Breast epithelium (tissue), 3 donors: ENCODE results near the gene ADAMTSL4.

ENCODE experiments used
- CTCF ChIP-seq, 3 donors: fragments of 450-650 bp; IDR thresholded peaks; one replicate each; pipeline ENCODE4 v1.5.1; 2016 to 2017; ENCODE audit warnings: antibody characterized with exemption in 3 of 3, mild to moderate bottlenecking in 3 of 3, moderate library complexity in 3 of 3
- POLR2A ChIP-seq: fragments of 450-650 bp; IDR thresholded peaks from one replicate; pipeline ENCODE4 v1.6.1; 2016; ENCODE audit warnings: antibody characterized with exemption, mild to moderate bottlenecking, moderate library complexity
- POLR2AphosphoS5 ChIP-seq, 3 donors: sonication (generic); formaldehyde crosslinking; IDR thresholded peaks; one replicate each; pipeline ENCODE4 v1.6.1; 2017; ENCODE audit warnings: antibody characterized with exemption in 3 of 3

- TF ChIP-seq CTCF (IDR thresholded peaks at IDR 0.05) (no peak), POLR2AphosphoS5 (IDR thresholded peaks at IDR 0.05) (no peak), POLR2A (no peak)
Observed at GRCh38 chr1:150543500-150544143, 5.6 kb upstream of the ADAMTSL4 start.
